ENCODE data around the gene ENOX1. TPM values are rescaled to one million over a fixed set of nuclear protein-coding genes. Genes with fewer than 3 reads are reported as not detected.

Gene ENOX1
- total and polyA plus RNA-seq, 9 of the 15 experiments (the other 6 are each of a cell fraction or from before 2014, with no cell fraction given), result not detected

GRCh38 chr13:43544011-43544410 is 242.8 kb downstream of the ENOX1 start:
- Histone ChIP-seq H3K4me2 (ENCODE audit: insufficient read depth, low read length) (no peak overlapping the region), H3K27ac (ENCODE audit: extremely low read depth, low read depth, low read length) (no peak overlapping the region), H3K4me1 (replicated peaks in 1 of 2; ENCODE audit: control insufficient read depth in 2 of 2, insufficient read depth in 2 of 2, low read length in 2 of 2) (no peaks in the 10 kb centered on the region), H3K9me3 (replicated peaks; ENCODE audit: control insufficient read depth, insufficient read depth, low read depth, low read length) (no peaks in the 10 kb centered on the region), H3K9me1 (ENCODE audit: control insufficient read depth, insufficient read depth, low read length) (no peaks in the 10 kb centered on the region), H2AFZ (ENCODE audit: low read depth, low read length) (no peak overlapping the region), H3K9ac (ENCODE audit: insufficient read depth in 1 of 2, low read depth in 2 of 2, low read length in 2 of 2) (no peak overlapping the region), H3K79me2 (ENCODE audit: control insufficient read depth, insufficient read depth, low read length) (no peaks in the 10 kb centered on the region), H3K4me3 (no peak overlapping the region), H4K20me1 (replicated peaks; ENCODE audit: control insufficient read depth, insufficient read depth, low read length) (no peaks in the 10 kb centered on the region), H3K36me3 (ENCODE audit: control insufficient read depth, insufficient read depth, low read length) (no peaks in the 10 kb centered on the region), H3K27me3 (ENCODE audit: control insufficient read depth in 2 of 2, insufficient read depth in 2 of 2, low read length in 2 of 2) (no peaks in the 10 kb centered on the region)
- ATAC-seq (no peak), FAIRE-seq (no peak), DNase-seq (ENCODE audit: extremely low read depth in 1 of 4, low spot score in 3 of 4) (no peak)
- intact Hi-C loops (cut with micrococcal nuclease) (no loop called here), in situ Hi-C loops (cut with MboI) (no loop called here)
- POLR2A ChIA-PET, result interaction anchor here (0.6 kb wide), 1 partner anchor 12 kb away, joined by 5 read pairs; no protein-coding TSS in a partner anchor
- no peak for TF ChIP-seq ATF6 (CRISPR knock-in tag; IDR thresholded peaks at IDR 0.05)
- no peak for TF ChIP-seq HMG20B (CRISPR knock-in tag; IDR thresholded peaks at IDR 0.05)
- TF ChIP-seq ZNF395 (CRISPR knock-in tag; IDR thresholded peaks at IDR 0.05), result no peak
- no peak for TF ChIP-seq OTX1 (CRISPR knock-in tag; IDR thresholded peaks at IDR 0.05)
- TF ChIP-seq FOXK1 (CRISPR knock-in tag; IDR thresholded peaks at IDR 0.05; ENCODE audit: borderline replicate concordance), result no peak
- CTCF ChIA-PET (ENCODE audit: low intra/inter-chr PET ratio), result no interaction called here
- WGBS (ENCODE audit: insufficient coverage, low coverage, missing lambda C conversion rate), result 0% methylated on average over 2 of the region's 2 CpGs
- no TSS peak for BruUV-seq (replicated peaks)
